GM12892 (cell line): ENCODE results near the gene ESPL1.

Source experiments
- POLR2A ChIP-seq: IDR thresholded peaks from 2 replicates; pipeline ENCODE4 v1.6.1; 2011; ENCODE audit warnings: low read depth, low read length, control low read depth
- POLR2AphosphoS5 ChIP-seq: IDR thresholded peaks from 2 replicates; pipeline ENCODE4 v1.6.1; 2011; ENCODE audit warnings: low read depth, low read length, control low read depth

GRCh38 chr12:53221203-53222080, 46.7 kb upstream of the ESPL1 start:
- TF ChIP-seq POLR2AphosphoS5 (no peak), POLR2A (peak; percentile 53; the same call in 1 of the 2 replicates)
